Femur (tissue), 1 donor: ENCODE measurements around the gene CRACR2A.

Source experiments
- DNase-seq: peaks from one replicate; pipeline ENCODE4 v3.0.0-alpha.2; 2017

CRACR2A gene

GRCh38 chr12:3593906-3594483, 158.9 kb downstream of the CRACR2A start:
- DNase-seq, result no peak

- no peak for DNase-seq
Measured at GRCh38 chr12:3592856-3593625, 159.9 kb downstream of the CRACR2A start.

DNA sequence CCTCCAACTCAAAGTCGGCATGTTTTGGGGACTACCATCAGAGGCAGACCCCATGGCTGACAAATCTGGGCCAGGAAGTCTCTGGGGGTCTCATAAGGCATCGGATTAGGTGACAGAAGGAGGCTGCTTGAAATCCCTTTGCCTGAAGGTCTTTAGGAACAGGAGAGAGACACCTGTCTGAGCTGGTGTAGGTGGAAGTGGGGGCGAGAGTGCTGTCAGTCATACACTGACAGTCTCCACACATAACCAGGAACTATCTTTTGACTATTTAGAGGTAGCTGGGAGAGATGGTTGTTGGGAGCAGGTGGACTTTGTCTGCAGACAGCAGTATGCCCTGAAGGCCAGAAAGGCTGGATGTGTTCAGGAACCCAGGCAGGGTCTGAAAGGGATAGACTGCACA, 163.2 kb downstream of the CRACR2A start:
- DNase-seq, result no peak

DNA sequence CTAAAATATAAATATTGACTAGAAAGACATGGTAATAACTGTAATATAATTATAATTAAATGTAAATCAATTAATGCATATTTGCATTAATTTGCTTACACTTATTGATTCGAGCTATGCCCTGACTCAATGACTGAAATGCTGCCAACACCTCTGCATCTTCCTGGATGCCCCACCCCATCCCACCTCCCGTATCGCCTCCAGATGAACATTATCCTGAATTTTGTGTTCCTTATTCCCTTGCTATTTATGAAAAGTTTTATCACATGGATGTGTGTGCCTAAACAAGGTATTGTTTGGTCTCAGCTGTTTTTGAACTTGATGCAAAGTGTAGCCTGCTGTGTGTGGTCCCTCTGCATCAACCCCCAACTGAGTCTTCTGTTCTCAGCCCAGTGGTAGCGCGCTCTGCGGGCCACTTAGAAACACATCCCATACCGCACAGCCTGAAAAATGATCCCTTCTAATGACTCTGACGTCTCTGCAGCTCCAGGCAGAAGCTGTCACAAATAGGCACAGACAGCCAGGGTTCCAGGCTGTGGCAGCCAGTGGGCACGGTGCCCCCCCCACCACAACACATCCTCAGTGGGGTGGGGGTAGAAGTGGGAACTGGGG, 165.4 kb downstream of the CRACR2A start:
- DNase-seq, result no peak

DNA sequence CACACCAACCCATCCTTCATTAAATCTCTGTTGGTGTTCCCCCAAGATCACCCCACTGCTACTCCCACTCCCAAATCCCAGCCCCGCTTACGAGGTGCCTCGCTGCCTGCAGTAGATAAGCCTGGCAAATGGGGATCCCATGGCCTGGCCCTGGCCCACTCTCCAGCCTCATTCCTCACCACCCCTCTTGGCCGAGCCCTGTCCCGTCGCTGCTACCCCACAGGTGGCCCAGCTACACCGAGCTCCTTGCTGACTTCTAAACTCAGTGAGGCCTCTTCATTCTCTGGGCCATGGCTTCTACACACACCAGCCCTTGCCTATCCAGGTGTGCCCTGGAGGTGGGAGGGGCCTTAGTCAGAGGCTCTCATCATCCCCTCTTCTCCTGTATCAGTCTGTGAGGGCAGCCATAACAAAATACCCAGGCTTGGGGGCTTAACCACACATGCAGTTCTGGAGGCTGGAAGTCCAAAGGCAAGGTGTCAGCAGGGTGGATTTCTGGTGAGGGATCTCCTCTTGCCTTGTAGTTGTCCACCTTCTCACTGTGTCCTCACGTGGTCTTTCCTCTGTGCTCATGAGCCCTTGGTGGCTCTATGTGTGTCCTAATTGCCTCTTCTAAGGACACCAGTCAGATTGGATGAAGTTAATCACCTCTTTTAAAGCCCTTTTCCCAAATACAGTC, 169.1 kb downstream of the CRACR2A start:
- DNase-seq, result no peak

GRCh38 chr12:3580094-3580749, 172.7 kb downstream of the CRACR2A start:
- DNase-seq, result no peak

- no peak for DNase-seq
Measured at GRCh38 chr12:3579446-3580093, 173.3 kb downstream of the CRACR2A start.

DNA sequence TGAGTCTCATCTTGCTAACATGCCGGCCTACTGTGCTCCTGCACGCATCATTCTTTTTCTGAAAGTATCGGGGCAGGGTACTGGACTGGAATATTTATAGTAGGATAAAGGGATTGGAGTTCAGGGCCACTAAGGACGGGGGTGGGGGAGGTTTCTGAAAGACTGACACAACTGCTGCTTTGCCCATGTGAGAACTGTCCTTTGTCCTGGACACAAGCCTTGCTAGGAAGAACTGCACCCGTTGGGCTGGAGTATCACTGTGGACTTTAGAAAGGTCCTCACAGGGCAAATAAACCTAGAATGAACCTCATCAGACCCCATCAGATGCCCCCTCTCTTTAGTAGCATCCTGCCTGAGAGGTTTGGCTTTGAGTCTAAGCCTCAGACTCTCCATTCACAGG, 174.4 kb downstream of the CRACR2A start:
- no peak for DNase-seq

- DNase-seq, result no peak
Measured at GRCh38 chr12:3576891-3577290, 176.0 kb downstream of the CRACR2A start.

DNA sequence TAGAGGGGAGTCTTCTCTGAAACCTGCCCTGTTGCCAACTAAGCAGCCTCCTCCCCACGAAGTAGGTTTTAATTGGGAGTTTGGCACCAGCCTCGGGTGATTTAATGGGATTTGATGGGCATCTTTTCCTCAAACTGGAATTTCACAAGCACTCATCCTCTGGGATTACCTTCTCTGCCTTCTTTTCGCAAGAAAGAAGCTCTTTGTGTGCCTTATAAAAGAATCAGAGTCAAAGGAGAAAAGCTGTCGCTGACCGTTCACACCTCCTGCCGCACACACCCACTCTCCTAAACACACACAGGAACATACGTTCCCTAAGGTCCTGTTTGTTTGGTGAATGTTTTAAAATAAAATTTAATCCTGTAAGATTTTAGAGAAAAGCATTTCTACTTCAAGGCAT, 177.9 kb downstream of the CRACR2A start:
- no peak for DNase-seq

DNA sequence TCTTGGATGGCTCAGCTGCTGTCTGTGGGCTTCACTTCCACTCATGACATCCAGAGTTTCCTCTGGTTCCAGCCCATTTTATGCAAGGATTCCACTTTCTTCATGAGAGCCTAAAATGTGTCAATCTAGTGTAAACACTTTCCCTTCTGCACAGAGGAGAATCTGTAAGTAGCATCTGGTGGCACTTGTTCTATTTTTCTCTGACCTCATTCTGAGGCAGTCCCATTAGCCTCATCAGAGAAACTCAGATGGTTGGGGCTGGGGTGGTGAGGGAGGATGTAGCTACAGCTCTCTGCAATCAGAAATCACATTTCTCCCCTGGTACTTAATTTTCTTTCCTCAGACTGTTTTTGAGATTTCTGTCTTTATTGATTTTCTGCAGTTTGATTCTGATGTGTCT, 180.3 kb downstream of the CRACR2A start:
- no peak for DNase-seq

GRCh38 chr12:3571724-3572123, 181.2 kb downstream of the CRACR2A start:
- no peak for DNase-seq

- DNase-seq, result no peak
Measured at GRCh38 chr12:3571323-3571722, 181.6 kb downstream of the CRACR2A start.

DNA sequence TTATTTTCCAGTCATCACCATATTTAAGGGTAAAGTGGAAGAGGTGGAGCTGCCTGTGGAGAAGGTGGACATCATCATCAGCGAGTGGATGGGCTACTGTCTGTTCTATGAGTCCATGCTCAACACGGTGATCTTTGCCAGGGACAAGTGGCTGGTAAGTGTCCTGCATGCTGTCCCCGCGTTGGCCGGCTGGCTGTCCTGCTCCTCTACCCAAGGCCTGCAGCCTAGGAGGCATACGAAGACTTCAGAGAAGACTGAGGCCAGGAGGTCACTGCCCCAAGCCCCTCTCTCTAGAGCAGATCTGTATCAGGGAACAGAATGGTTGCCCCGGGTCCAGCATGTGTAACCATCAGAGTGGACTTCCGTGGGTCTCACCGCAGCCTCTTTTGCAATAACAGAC, 184.2 kb downstream of the CRACR2A start:
- no peak for DNase-seq

DNA sequence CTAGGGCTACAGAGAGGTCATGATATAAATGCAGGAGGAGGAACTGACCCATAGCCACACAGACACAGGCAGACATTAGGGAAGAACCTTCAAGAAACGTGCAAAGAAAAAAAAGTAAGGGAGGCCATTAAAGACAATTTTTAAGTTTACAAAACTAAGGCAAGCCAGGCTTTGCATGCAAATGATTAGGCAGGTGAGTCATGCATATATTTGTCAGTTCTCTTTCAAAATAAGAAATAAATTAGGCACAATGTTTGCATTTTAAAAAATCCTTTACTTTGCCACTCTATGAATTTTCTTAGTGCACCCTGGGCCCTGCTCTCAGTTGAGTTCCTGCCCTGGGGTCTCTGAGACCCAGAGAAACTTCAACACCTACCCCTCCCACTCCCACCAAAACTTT, 186.9 kb downstream of the CRACR2A start:
- no peak for DNase-seq
